Daoy (cell line): ENCODE data around the gene ABCD3. TPM values are rescaled to one million over a fixed set of nuclear protein-coding genes. Genes with fewer than 3 reads are reported as not detected.
A peak's percentile ranks its signal among the peaks of the same experiment; 100 is the strongest.
"Not testable (repeated sequence)": the region's sequence is repeated elsewhere in the genome, so short reads cannot be mapped to it uniquely, and the experiment has no call there.

Source experiments
- DNase-seq: peaks from one replicate; pipeline ENCODE4 v3.0.0-alpha.2; 2015; ENCODE audit warnings: low read depth
- total RNA-seq: library from RNA; depleted of rRNA; stranded (reverse); fragments of >200 nt; shearing (Covaris generic); gene quantifications from 2 replicates; pipeline ENCODE4 v1.2.3, GENCODE V29; 2014

ABCD3 gene
- total RNA-seq, 1 experiment from 2014 or later = 92.3 TPM

GRCh38 chr1:94413311-94413710 is 4.9 kb upstream of the ABCD3 start:
- DNase-seq = no peak

- peak; percentile 62 for DNase-seq
These were observed 1.1 kb upstream of the ABCD3 start for GRCh38 chr1:94416901-94417727.

GRCh38 chr1:94417728-94417977 is 536 bp upstream of the ABCD3 start:
- DNase-seq = no peak

- peak; percentile 71 for DNase-seq
These were observed 771 bp downstream of the ABCD3 start for GRCh38 chr1:94418664-94419655.

- peak; percentile 30 for DNase-seq
These were observed 4.1 kb downstream of the ABCD3 start for GRCh38 chr1:94422115-94422820.

GRCh38 chr1:94425821-94426484 is 7.8 kb downstream of the ABCD3 start:
- no peak for DNase-seq

- DNase-seq = not testable (repeated sequence)
These were observed 8.3 kb downstream of the ABCD3 start for GRCh38 chr1:94426485-94426870.

- DNase-seq = no peak
These were observed 10.3 kb downstream of the ABCD3 start for GRCh38 chr1:94428441-94428840.

GRCh38 chr1:94428927-94429528 is 10.8 kb downstream of the ABCD3 start:
- DNase-seq = not testable (repeated sequence)

- DNase-seq = not testable (repeated sequence)
These were observed 11.9 kb downstream of the ABCD3 start for GRCh38 chr1:94430066-94430465.

- no peak for DNase-seq
These were observed 15.7 kb downstream of the ABCD3 start for GRCh38 chr1:94433866-94434265.

GRCh38 chr1:94434365-94435045 is 16.3 kb downstream of the ABCD3 start:
- DNase-seq = no peak

GRCh38 chr1:94438692-94439276 is 20.6 kb downstream of the ABCD3 start:
- DNase-seq = no peak

- DNase-seq = no peak
These were observed 21.9 kb downstream of the ABCD3 start for GRCh38 chr1:94440088-94440487.

- not testable (repeated sequence) for DNase-seq
These were observed 24.9 kb downstream of the ABCD3 start for GRCh38 chr1:94443067-94443466.

- not testable (repeated sequence) for DNase-seq
These were observed 26.6 kb downstream of the ABCD3 start for GRCh38 chr1:94444819-94445218.

- not testable (repeated sequence) for DNase-seq
These were observed 27.5 kb downstream of the ABCD3 start for GRCh38 chr1:94445733-94446132.

GRCh38 chr1:94446177-94446576 is 28.0 kb downstream of the ABCD3 start:
- not testable (repeated sequence) for DNase-seq

GRCh38 chr1:94448741-94449140 is 30.6 kb downstream of the ABCD3 start:
- DNase-seq = not testable (repeated sequence)

- DNase-seq = no peak
These were observed 38.5 kb downstream of the ABCD3 start for GRCh38 chr1:94456736-94457135.
